H1 (cell line): ENCODE results near the gene CPED1. TPM values are rescaled to one million over a fixed set of nuclear protein-coding genes. Genes with fewer than 3 reads are reported as not detected.

ENCODE experiments used
- BACH1 ChIP-seq: IDR thresholded peaks from 2 replicates; pipeline ENCODE4 v1.6.1; 2012; ENCODE audit warnings: low read length, improper control_type of control experiment
- POU5F1 ChIP-seq: IDR thresholded peaks from 2 replicates; pipeline ENCODE4 v1.6.1; 2011; ENCODE audit warnings: low read depth, mild to moderate bottlenecking, low read length, moderate library complexity
- TCF12 ChIP-seq: IDR thresholded peaks from 2 replicates; pipeline ENCODE4 v1.6.1; 2011; ENCODE audit warnings: low read depth, mild to moderate bottlenecking, low read length
- polyA plus RNA-seq, 7 experiments: library from polyadenylated mRNA; depleted of rRNA in 3 of 7; stranded (reverse) in 5 of 7; unstranded in 2 of 7; fragments of >200 nt in 5 of 7; fragments of 200-250 nt in 2 of 7; gene quantifications; 1 replicate in 5 of 7; 2 replicates in 1 of 7; 4 replicates in 1 of 7; pipeline versions ENCODE4 v1.2.1 to v1.2.3, GENCODE V29; 2011 to 2013; ENCODE audit warnings: missing spikeins in 2 of 7, mixed read lengths in 2 of 7
- total RNA-seq: library from RNA; stranded (reverse); fragmentation: NEBNext Ultra II Directional; extraction: Animal tissue kit (Norgen Biotek cat#: 25700); gene quantifications from 2 replicates; pipeline ENCODE4 v1.2.1, GENCODE V29; 2021

The CPED1 gene
- total and polyA plus RNA-seq, 2 of the 8 experiments (the other 6 are each of a cell fraction or from before 2014, with no cell fraction given) = 0.08 to 0.39 TPM

- TF ChIP-seq TCF12 (no peak), BACH1 (no peak), POU5F1 (no peak)
Measured at GRCh38 chr7:120949393-120949911, 39.1 kb upstream of the CPED1 start (continued).
